Measurements from ENCODE around the gene IRAK2. TPM values are rescaled to one million over a fixed set of nuclear protein-coding genes. Genes with fewer than 3 reads are reported as not detected.

Gene IRAK2
- total RNA-seq, 3 donors from 2014 or later (not counting 1 experiment from before 2014, with no cell fraction given): 10.4 to 28.2 (median 10.9) TPM

- DNase-seq (no peak), ATAC-seq (no peak)
- intact Hi-C loops (cut with micrococcal nuclease): no loop called here
- H3K4me1 ChIP-seq (ENCODE audit: control insufficient read depth, insufficient read depth, low read length): peaks cover 28% of the 10 kb centered on the region
- no peaks in the 10 kb centered on the region for H3K27me3 ChIP-seq (ENCODE audit: control insufficient read depth, insufficient read depth, low read length)
- H3K4me3 ChIP-seq (ENCODE audit: low read length): no peak overlapping the region
- WGBS (ENCODE audit: insufficient coverage): 82% methylated on average over 3 of the region's 5 CpGs
- no peaks in the 10 kb centered on the region for H3K27me3 Mint-ChIP-seq (ENCODE audit: low read depth in 2 of 2)
- H3K36me3 ChIP-seq (ENCODE audit: control insufficient read depth, insufficient read depth, low read length): peaks cover 68% of the 10 kb centered on the region
- H3K36me3 Mint-ChIP-seq: no peaks in the 10 kb centered on the region
- H3K4me3 Mint-ChIP-seq: no peak overlapping the region
- no peak overlapping the region for H3K27ac ChIP-seq (ENCODE audit: low read length)
- TF ChIP-seq CTCF (IDR thresholded peaks at IDR 0.05): no peak
- H3K9me3 ChIP-seq (ENCODE audit: control insufficient read depth, insufficient read depth, low read length): no peaks in the 10 kb centered on the region
- no peaks in the 10 kb centered on the region for H3K9me3 Mint-ChIP-seq
- peak overlapping the region in 1 of 2 donors; percentile 43 for H3K27ac Mint-ChIP-seq
- H3K4me1 Mint-ChIP-seq: peaks cover 25 to 29% of the 10 kb centered on the region in 2 donors
Measured at GRCh38 chr3:10281951-10282350, 117.2 kb downstream of the IRAK2 start.

GRCh38 chr3:10283638-10284037 lies 118.9 kb downstream of the IRAK2 start:
- Histone ChIP-seq H3K27me3 (ENCODE audit: control insufficient read depth, insufficient read depth, low read length) (no peaks in the 10 kb centered on the region), H3K4me3 (ENCODE audit: low read length) (no peak overlapping the region), H3K9me3 (ENCODE audit: control insufficient read depth, insufficient read depth, low read length) (no peaks in the 10 kb centered on the region), H3K27ac (ENCODE audit: low read length) (no peak overlapping the region), H3K36me3 (ENCODE audit: control insufficient read depth, insufficient read depth, low read length) (peaks cover 62% of the 10 kb centered on the region), H3K4me1 (ENCODE audit: control insufficient read depth, insufficient read depth, low read length) (peaks cover 12% of the 10 kb centered on the region)
- Mint-ChIP-seq H3K4me3 (no peak overlapping the region), H3K27me3 (ENCODE audit: low read depth in 2 of 2) (no peaks in the 10 kb centered on the region), H3K4me1 (peaks cover 16 to 17% of the 10 kb centered on the region in 2 donors), H3K27ac (peak overlapping the region in 1 of 2 donors; percentile 72), H3K36me3 (no peaks in the 10 kb centered on the region), H3K9me3 (no peaks in the 10 kb centered on the region)
- ATAC-seq: no peak
- TF ChIP-seq CTCF (IDR thresholded peaks at IDR 0.05): no peak
- DNase-seq: no peak
- intact Hi-C loops (cut with micrococcal nuclease): no loop called here
- WGBS (ENCODE audit: insufficient coverage): 92% methylated on average over 5 of the region's 5 CpGs

- Mint-ChIP-seq H3K4me3 (no peak overlapping the region), H3K4me1 (peaks cover 16 to 17% of the 10 kb centered on the region in 2 donors), H3K36me3 (no peaks in the 10 kb centered on the region), H3K9me3 (no peaks in the 10 kb centered on the region), H3K27me3 (ENCODE audit: low read depth in 2 of 2) (no peaks in the 10 kb centered on the region), H3K27ac (peak overlapping the region; percentile 29 to 72)
- intact Hi-C loops (cut with micrococcal nuclease): no loop called here
- no peak overlapping the region for H3K4me3 ChIP-seq (ENCODE audit: low read length)
- WGBS (ENCODE audit: insufficient coverage): 41% methylated on average over 9 of the region's 9 CpGs
- H3K4me1 ChIP-seq (ENCODE audit: control insufficient read depth, insufficient read depth, low read length): peaks cover 12% of the 10 kb centered on the region
- H3K36me3 ChIP-seq (ENCODE audit: control insufficient read depth, insufficient read depth, low read length): peaks cover 60% of the 10 kb centered on the region
- DNase-seq (peak in 1 of 2 donors; percentile 84), ATAC-seq (peak in 2 of 3 donors; percentile 57 to 80)
- no peak for TF ChIP-seq CTCF (IDR thresholded peaks at IDR 0.05)
- no peaks in the 10 kb centered on the region for H3K9me3 ChIP-seq (ENCODE audit: control insufficient read depth, insufficient read depth, low read length)
- H3K27ac ChIP-seq (ENCODE audit: low read length): no peak overlapping the region
- H3K27me3 ChIP-seq (ENCODE audit: control insufficient read depth, insufficient read depth, low read length): no peaks in the 10 kb centered on the region
Measured at GRCh38 chr3:10284496-10284895, 119.8 kb downstream of the IRAK2 start.

Measured in natural killer cell (primary cell).